ENCODE measurements around the gene DGCR6L.
"Not testable (repeated sequence)": the region's sequence is repeated elsewhere in the genome, so short reads cannot be mapped to it uniquely, and the experiment has no call there.

Gene DGCR6L

DNA sequence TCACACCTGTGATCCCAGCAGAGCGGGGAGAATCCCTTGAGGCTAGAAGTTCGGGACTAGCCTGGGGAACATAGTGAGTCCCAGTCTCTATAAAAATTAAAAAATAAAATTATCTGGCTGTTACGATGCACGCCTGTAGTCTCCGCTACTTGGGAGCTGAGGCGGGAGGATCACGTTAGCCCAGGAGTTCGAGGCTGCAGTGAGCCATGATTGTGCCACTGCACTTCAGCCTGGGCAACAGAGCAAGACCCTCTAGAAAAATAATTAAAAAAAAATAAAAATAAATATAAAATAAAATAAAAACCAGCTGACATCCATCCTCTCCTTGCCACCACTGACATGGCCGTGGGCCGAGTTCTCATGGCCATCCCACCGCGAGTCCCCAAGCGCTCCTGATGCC lies 44.0 kb downstream of the DGCR6L start:
- no peak for DNase-seq

DNA sequence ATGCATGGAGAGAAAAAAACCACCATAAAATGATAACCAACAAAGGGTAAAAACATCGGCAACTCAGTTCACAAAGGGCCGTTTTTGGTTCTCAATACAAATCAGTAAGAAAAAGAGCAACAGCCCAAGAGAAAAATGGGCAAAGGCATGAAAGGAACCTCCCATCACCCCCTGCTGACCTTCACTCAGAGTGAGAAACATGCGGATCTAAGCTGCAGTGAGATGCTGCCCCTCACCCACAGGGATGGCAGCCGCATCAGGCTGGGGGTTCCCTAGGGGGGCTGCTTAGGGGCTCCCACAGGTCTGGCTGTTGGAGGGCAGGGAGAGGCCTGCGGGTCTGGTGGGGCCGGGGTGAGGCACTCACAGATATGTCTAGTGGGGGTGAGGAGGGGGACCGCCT lies 44.5 kb downstream of the DGCR6L start:
- not testable (repeated sequence) for DNase-seq

DNA sequence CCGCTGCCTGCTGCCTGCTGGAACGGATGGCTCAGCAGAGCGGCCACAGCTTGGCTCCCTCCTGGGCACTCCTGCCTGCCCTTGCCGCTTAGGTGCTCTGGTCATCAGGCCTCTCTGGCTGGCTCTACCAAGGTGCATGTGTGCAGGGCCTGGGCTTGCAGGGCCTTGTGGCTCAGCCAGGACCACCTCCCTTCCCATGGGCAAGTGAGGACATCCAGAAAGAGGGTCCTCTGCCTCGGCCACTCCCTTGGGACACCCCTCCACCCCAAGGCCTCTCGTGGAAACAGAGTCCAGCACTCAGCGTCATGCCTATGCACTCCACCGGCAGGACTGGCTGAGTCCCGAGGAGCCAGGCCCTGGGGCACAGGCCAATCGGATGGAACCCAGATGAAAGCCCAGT lies 45.5 kb downstream of the DGCR6L start:
- not testable (repeated sequence) for DNase-seq

DNA sequence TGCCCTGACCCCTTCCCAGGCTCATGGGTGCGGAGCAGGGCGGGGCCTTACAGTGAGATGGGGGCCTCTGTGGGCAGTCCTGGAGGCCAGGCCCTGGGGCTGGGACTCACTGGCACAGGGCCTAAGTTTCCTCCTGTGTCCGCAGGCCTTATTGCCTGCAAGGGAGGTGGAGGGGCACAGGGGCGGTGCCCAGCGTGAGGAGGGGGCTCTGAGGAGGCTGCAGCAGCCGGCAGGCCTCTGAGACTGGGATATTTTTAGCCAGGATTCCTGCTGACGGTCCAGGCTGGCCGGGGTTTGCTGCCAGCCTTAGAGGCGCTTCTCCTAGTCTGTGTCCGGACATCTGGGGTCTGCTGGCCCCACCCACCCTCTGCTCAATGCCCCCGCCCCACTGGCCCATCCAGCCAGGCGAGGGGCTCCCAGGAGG lies 46.1 kb downstream of the DGCR6L start:
- DNase-seq: no peak

DNA sequence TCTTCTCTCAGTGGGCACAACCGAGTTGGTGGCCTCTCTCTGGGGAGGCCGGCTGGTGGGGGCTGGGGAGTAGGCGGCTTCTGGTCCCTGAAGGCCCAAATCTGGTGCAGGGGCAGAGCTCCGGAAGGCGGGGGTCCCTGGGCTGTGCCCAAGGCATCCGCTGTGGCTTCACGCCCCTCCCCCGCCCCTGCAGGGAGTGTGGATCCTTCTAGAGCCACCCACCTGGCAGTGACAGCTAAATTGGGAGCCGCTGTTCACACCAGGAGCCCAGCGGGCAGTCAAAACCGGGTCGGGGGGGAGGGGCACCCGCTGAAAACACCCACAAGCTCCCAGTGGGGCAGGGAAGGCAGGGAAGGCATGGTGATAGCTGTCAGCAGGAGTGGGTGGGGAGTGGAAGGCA lies 47.2 kb downstream of the DGCR6L start:
- no peak for DNase-seq

DNA sequence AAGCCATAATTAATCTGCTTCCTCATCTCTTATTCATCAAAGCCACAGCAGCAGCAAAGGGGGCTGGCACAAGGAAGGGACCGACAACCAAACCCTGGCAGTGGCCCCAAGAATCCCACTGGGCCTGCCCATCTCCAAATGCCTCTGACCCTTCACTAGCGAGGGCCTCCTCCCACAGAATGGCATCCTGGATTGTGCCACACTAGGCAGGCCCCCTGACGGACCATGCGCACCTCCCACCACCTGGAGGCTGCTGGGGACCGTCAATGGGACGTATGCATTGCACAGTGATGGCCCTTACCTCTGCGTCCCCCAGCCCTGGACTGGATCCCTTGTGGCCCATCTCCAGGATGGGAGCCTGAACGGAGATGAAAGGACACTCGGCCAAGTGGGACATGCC lies 47.7 kb downstream of the DGCR6L start:
- no peak for DNase-seq

DNA sequence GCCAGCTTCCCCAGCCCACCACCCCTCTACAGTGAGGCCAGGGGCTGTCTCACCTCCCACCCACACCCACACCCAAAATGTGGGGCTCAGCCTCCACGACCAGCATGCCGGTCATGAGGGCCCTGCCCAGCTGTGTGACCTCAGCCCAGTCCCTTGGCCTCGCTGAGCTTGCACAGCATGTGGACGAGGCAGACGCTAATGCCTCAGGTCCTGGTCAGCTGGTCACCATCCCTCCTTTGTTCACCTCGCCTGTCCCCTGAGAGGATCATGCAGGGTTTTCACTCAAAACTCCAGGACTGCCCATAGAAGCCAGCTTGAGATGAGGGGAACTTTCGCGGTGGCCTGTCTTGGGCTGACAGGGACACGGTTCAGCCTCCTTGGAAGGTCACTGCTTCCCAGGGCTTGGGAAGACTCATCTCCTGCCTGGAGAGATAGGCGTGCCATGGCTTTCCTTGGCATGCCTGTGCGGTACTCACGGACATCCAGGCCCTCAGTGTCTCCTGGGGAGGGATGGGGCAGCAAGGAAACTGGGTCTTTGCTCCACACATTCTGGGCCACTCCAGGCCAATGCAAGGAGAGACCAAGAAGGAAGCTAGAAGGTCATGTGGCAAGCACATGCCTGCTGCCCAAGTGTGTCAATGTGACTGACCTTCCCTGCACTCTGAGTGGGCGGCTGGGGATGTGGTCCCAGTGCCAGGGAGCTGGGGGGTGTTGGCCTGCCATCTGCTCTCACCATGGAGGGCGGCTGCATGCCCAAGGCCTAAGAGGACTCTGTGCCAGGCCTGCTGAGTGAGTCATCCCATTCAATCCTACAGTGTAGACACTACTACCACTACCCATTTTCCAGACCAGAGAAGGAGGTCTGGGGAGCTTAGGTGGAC lies 48.5 kb downstream of the DGCR6L start:
- DNase-seq: no peak

DNA sequence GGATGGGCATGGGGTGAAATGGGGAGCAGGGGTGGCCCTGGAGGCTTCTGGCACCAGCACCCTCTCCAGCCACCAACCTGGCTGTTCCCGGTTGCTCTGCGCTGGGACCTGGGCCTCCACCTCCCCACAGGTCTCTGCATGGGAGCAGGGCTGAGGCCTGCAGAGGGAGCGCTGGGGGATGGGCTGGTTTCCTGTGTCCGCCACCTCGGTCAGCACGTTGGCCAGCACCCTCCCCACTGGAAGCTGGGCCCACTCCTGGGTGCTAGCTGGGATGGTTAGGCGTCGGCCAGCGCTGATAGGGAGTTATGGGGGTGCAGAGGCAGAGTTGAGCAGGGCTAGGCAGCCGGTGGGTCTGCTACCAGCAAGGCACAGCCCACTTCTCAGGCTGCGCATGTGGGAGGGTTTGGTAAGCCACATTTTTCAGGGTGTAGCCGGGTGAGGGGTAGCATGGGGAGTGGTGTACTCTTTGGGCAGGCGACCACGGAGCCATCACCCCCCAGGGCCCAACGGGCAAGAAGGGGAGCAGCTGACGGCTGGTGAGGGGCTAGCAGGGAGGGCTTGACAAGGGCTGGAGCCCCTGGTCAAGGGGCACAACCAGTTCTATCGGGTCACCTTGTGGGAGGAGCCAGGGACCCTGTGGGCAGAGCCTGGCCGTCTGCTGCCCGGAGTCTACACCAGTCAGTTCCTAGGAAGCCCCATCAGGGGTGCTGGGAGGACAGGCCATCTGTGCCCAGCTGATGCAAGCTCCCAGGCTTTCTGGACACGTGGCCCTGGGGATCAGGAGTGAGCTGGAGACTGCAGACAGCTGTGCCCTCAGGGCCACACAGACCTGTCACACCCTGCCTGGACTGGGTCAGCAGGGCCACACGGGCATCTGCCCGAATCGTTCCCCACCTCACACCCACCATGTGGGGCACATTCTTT lies 49.4 kb downstream of the DGCR6L start:
- not testable (repeated sequence) for DNase-seq

DNA sequence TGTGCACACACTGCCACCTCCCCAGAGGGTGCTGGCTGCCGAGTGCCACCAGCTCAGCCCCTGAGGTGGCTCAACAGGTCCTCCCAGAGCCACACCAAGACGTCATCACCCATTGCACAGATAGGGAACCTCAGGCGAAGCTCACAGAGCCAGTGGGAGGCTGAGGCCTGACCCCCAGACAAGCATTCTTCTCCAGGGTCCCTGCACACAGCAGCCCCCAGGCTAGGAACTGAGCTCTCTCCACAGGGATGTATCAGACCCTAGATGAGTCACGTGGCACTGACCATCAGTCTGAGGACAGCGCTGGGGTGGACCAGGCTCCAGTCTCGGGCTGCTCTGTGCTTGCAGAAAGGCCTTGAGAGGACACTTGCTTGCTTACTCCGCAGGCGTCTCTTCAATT lies 50.2 kb downstream of the DGCR6L start:
- DNase-seq: not testable (repeated sequence)

DNA sequence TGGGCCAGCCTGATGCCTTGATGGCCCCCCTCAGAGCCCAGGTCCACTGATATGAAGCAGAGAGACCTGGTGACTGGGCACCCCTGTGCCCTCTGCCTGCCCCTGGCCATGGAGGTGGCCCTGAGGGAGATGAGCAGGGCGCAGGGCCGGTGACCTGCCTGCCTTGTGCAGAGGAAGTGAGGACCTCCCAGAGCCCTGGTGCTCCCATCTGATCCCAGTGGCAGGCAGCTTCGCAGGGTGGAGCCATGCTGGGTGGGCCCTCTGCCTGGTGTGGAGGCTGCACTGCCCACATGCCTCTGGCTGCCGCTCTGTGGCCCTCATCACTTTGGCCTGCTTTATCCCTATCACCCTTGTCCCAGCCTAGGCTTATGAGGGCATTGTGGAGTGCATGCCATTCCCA lies 50.7 kb downstream of the DGCR6L start:
- not testable (repeated sequence) for DNase-seq

DNA sequence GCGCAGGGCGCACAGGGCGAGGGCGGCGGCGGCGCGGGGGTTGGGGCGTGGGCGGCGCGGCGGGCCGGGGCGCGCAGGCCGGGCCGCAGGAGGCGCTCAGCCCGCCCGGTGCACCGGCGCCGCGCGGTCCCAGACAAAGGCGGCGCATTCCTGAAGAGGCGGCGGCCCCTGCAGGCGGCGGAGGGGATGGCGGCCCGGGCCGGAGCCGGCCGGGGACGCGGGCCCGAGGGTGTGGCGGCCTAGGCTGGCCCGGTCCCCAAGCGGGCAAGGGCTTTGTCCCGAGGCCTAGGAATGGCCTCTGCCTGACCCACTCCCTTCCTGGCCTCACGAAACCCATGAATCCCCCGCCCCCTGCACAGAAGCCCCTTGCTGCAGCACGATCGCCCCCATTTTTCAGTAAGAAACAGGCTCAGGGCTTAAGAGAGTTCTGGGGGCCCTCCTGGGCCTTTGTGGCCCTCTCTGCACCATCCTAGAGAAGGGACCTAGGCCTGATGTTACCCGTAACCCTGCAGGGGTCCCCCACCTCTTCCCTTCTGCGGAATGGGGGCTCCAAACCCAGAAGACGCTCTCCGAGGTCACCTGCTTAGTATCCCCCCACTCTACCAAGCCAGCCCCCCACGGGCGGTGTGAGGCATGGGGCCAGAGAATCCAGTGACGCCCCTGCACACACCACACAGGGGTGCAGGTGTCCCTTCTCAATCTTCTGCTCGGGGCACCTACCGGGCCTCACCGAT lies 51.4 kb downstream of the DGCR6L start, which contains the start of gene RTN4R:
Gene RTN4R (minus strand): TSS at position 40 of the 734 bp plus-strand sequence. CDS start 226 bp downstream, outside the sequence.
- peak; percentile 69 for DNase-seq

DNA sequence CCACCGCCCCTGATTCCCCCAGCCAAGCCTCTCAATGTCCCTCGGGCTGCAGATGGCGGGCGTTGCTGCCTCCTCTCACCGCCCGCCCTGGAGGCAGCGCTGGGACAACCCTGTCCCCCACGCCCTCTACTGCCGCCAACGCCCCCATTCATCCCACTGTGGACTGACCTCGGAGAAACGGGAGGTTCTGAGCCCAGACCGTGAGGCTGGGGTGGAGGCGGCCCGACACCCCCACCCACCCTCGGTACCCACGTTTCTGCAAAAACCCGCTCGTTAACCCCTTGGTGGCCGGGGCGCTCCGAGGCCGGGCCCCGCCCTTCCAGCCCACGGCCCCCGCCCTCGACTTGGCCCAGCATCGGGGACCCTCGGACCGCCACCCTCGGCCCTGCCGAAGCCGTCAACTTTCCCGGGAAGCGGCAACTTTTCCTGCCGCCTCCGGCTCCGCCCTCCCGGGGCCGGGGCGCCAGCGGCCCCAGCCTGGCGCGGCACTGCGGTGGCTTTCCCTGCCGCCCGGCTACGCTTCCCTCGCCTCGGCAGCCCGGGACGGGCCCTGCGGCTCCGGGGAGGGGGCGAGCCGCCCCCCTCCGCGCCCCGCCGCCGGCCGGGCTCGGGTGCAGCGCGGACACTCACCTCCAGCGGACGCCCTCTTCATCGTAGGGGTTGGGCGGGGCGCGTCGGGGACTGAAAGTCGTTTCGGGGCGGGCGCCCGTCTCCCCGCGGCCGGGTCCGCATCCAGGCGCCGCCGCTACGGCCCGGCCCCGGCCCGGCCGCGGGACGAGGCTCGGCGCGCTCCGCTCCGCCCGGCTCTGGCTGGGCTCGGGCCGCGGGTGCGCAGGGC lies 52.2 kb downstream of the DGCR6L start:
- DNase-seq: peak; percentile 62

DNA sequence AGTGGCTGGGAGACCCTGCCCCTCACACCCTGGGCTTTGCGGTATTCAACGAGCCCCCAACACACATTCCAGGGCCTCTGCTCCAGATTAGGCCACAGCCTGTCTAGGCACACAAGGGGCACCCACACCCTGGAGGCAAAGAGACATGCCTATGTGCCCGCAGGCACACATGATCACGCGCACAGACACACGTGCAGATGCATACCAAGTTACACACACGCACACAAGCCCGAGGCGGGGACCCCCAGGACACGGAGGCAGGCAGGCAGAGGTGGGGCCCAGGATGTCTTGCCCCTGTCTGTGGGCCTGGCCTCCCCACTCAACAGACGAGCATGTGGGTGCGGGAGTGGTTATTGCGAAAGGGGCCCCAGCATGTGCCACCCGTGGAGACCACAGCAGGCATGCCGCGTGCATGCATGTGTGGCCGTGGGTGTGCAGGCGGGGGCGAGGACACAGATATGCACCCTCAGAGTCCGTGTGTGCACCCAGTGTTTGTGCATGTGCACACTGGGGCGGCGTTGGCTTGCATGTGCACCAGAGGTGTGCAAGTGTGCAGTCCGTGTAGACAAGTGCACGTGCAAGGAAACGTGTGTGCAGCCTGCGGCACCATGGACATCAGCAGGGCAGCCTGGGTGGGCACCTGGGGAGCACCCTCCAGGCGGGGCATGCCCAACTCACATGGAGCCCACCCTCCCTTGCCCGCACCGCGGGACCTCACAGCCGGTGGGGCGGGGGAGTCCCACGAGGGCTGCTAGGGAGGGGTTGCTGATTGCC lies 53.0 kb downstream of the DGCR6L start:
- not testable (repeated sequence) for DNase-seq

DNA sequence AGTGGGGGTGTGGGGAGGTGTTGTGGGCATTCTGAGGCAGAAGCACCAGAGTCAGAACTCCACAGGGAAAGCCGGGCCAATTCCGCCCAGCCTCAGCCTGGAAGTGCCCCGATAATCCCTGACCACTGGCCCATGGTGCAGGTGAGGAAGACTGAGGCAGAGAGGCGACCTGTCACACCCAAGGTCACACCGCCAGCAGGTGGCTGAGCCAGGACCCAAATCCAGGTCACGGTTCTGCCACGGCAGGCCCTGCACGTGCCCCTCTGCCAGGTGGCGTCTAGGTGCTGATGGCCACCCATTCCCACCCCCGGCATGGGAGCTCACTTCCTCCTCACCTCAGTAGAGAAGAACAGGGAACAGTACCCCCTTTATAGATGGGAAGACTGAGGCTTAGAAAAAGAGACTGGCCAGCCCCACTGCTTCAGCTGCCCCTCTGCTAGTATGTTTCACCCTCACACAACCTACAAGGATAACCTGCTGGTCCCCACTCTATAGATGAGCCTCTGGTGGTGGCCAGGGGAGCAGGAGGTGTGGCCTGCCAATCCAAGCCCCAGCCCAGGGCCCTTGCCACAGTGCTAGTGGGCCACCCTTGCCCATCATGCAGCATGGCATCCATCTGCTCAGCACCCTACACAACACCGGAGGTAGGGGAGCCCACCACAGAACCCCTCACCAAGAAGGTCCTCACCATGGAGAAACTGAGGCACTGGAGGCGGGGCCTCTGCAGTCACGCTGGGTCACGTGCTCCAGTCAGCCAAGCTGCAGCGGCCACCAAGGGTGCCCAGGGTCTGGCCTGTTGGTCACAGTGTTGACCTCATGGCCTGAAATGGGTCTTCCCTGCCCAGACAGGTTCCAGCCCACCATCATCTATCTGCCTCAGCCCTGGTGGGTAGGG lies 53.8 kb downstream of the DGCR6L start:
- DNase-seq: not testable (repeated sequence)

DNA sequence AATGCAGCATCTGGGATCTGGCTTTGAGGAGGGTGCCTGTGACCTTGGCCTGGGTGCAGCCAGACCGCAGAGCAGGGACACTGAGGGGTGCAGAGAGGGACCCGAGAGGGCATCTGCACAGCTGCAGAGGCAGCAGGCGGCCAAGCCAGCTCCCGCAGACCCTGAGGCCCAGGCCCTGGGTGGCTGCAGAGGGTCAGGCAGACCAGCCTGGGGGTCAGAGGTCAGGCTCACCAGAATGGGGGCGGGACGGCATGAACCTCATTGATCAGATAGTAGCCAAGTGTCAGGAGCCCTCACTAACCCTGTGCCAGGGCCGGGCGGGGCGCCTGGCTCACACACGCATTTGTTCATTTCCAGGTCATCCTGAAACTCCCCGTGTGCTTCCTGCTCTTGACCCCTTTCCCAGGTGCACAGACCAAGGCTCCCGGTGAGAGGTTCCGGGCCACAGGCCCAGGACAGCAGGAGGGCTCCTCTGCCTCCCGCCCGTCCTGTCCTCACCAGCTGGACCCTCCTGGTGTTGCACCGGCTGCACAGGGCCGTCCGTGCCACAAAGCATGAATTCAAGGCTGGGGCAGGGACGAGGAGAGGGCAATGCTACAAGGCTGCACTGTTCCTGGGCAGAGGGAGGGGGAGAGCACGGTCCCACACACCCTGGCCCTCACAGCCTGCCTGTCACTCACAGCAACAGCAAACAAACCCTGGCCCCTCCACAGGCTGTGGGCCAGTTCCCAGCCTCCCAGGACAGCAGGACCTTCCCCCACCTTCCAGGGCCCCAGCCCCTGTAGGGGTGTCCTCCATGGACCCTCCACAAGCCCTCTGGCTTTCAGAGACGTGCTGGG lies 55.0 kb downstream of the DGCR6L start:
- DNase-seq: no peak
